GF-D8 (cell line): ENCODE results near the gene UBP1.
"Not testable (repeated sequence)": the region's sequence is repeated elsewhere in the genome, so short reads cannot be mapped to it uniquely, and the experiment has no call there.

Experiments
- DNase-seq: peaks from one replicate; lab custom pipeline; 2025; lab: John Stamatoyannopoulos, UW

UBP1 gene

DNA sequence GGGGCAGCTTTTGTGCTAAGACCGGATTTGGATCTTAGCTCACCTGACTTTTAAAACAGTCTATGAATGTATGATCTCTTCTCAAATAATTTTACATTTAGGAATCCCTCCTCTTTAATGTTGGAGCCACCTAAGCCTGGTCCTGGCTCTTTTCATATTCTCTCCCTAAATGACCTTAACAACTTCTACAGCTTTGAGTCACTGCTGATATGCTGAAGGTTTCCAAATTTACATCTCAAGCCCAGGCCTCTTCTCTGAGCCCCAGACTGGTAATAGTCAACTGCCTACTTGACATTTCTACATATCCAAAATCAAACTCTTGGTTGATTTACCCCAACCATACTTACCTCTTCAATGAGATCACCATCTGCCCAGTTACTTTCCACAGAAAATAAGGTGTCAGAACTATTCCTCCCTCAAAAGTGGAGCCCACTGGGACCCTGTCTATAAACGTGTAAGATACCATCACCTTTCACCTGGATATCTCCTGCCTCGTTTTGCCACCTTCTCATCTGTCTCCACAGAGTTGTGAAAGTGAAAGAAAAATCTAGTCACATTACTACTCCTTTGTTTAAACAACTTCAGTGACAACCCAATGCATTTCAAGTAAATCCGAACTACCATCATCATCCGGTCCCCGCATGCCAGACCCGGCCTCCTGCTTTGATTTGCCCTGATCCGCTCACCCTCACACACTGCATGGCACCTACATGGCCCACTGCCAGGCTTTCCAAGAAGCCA lies 48.8 kb downstream of the UBP1 start:
- DNase-seq, result no peak

GRCh38 chr3:33389908-33390307 lies 50.3 kb downstream of the UBP1 start:
- DNase-seq, result no peak

GRCh38 chr3:33388374-33389100 lies 51.7 kb downstream of the UBP1 start:
- DNase-seq, result no peak

GRCh38 chr3:33386631-33387030 lies 53.6 kb downstream of the UBP1 start:
- no peak for DNase-seq

- no peak for DNase-seq
Measured at GRCh38 chr3:33385423-33385822, 54.8 kb downstream of the UBP1 start.

DNA sequence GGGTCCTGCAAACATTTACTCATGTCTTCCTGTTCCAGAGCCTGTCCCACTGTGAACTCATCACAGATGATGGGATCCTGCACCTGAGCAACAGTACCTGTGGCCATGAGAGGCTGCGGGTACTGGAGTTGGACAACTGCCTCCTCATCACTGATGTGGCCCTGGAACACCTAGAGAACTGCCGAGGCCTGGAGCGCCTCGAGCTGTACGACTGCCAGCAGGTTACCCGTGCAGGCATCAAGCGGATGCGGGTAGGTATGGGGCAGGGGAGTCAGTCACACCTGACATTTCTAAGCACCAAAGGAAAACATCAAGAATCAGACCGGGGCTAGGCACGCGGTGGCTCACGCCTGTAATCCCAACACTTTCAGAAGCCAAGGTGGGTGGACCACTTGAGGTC lies 56.3 kb downstream of the UBP1 start:
- no peak for DNase-seq

DNA sequence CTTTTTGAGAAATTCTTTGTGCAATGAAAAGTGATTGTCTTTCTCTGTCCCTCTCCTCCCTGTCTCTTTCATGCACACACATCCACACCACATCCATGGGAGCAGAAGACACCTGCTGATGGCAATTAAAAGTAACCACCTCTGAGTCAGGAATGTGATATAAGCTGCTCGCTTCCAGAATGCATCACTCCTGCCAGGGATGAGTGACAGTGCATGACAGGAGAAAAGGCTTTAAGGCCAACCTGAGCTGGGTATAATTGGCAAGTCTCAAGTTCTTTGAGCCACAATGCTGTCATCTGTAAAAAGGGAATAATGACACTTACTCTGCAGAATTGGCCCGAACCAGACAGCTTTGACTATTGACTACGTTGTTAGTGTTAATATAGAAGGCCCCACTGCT lies 59.6 kb downstream of the UBP1 start:
- no peak for DNase-seq

- no peak for DNase-seq
Measured at GRCh38 chr3:33377931-33378330, 62.3 kb downstream of the UBP1 start.

- DNase-seq, result no peak
Measured at GRCh38 chr3:33377489-33377888, 62.7 kb downstream of the UBP1 start.

- no peak for DNase-seq
Measured at GRCh38 chr3:33373082-33373437, 67.1 kb downstream of the UBP1 start.

DNA sequence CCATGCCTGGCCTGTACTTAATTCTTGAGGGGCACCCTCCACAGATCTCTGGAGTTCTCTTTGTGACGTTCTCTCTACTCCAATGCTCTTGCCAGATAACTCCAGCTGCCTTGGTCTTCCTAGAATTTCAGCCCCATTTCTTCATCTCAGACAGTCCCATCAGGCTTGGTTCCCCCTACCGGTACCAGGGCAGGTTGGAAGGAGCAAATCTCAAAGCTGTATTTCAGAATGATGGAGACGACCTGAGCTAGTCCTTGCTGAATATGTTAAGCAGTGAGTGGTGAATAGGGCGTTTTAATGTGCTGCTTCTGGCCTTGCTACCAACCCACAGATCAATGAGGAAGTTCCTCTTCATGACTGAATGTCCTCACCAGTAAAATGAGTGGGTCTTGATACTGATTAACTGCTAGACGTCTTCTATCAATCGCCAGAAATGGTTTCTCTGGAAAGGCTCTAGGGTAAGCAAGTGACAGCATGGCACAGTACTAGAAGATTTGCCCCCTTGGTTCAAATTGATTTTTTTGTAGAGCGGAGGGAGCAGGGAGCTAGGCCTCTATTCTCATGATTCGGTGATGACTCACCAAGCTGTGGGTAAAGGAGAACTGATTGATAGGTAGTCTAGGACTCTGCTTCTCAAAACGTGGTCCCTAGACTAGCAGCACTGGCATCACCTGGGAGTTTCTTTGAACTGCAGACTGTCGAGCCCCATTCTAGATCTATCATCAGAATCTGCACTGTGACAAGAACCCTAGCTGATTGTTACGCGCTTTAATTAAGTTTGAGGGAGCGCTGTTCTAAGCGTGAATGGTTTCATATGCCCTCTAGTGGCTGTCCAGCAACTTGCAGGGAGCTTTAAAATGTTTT lies 67.8 kb downstream of the UBP1 start:
- DNase-seq, result no peak

- no peak for DNase-seq
Measured at GRCh38 chr3:33364531-33365128, 75.6 kb downstream of the UBP1 start.

DNA sequence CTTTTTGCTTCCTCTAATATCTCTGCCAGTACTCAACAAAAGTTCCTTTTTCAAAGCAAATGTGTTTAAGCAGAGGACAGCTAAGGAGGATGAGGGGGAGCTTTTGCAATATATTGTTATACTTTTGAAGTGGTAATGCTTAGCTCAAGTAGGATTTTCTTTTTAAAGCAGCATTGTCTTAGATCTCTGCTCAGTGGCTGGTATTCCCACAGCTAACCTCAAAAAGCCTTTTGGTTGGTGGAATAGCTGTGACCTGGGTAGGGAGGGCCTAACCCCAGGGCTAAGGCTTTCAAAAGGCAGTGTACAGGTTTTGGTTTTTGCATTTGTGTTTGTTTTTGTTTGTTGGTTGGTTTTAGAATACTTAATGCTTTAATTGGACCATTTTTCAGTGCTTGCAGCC lies 76.1 kb downstream of the UBP1 start:
- DNase-seq, result no peak

GRCh38 chr3:33363113-33363800 lies 76.9 kb downstream of the UBP1 start:
- DNase-seq, result no peak

DNA sequence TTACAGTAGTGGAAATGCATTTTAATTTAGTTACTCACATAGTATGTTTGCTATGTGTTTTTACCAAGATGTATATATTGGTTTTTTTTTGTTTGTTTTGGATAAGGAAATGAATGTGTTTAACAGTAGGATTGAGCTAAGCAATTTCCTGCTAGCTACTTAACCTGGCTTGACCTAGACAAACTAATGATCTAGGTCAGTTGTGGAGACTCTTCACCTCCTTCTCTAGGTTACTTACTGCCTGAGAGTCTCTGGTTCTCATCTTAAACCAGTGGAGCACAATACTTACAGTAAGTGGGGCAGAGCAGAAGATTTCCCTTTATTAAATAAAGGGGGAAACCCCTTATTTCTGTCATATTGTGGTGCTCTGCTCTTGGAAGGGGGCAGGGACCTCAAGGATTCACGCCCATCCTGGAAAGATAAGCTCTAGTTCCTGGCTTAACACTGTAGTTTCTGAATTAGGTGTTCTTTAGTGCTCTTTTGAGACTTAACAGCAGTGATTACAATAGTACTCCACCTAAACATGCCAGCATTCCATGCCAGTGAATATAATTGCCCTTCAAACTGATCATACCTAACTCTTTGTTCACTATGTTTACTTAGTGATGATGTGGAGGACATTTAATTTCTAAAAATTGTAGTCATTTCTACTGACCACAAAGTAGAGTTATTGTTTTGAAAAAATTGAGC lies 79.9 kb downstream of the UBP1 start:
- no peak for DNase-seq

- no peak for DNase-seq
Measured at GRCh38 chr3:33358172-33358781, 81.9 kb downstream of the UBP1 start.

GRCh38 chr3:33355611-33356010 lies 84.6 kb downstream of the UBP1 start:
- DNase-seq, result no peak

DNA sequence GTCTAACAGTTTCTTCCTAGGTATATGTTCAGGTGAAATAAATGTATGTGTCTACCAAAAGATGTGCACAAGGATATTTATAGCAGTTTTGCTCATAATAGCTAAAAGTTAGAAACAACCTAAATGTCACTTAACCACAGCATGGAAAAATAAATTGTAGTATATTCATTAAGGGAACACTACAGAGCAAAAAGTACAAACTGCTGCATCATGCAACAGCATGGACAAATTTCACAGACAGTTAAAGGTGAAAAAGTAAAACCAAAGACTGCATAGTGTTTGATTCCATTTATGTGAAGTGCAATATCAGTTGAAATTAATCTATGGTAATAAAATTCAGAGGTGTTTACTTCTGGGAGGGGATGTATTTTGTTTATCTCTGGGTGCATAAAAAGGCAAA lies 100.4 kb downstream of the UBP1 start:
- no peak for DNase-seq

DNA sequence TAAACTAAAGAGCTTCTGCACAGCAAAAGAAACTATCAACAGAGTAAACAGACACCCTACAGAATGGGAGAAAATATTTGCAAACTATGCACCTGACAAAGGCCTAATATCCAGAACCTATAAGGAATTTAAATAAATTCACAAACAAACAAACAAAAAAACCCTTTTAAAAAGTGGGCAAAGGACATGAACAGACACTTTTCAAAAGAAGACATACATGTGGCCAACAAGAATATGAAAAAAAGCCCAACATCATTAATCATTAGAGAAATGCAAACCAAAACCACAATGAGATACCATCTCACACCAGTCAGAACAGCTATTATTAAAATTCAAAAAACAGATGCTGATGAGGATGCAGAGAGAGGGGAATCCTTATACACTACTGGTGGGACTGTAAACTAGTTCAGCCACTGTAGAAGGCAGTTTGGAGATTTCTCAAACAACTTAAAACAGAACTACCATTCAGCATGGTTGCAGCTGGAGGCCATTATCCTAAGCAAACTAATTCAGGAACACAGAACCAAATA lies 101.2 kb downstream of the UBP1 start:
- DNase-seq, result not testable (repeated sequence)
